Skeletal muscle satellite cell (primary cell): Measurements from ENCODE around the gene LY6G6F.
"Not testable (repeated sequence)": the region's sequence is repeated elsewhere in the genome, so short reads cannot be mapped to it uniquely, and the experiment has no call there.

Experiments
- H3K27me3 ChIP-seq: 2 replicates; pipeline ENCODE4 v1.7.0; 2013; ENCODE audit warnings: low read length; ENCODE audit not compliant: control insufficient read depth, insufficient read depth
- H3K36me3 ChIP-seq: 2 replicates; pipeline ENCODE4 v1.7.0; 2013; ENCODE audit warnings: mild to moderate bottlenecking, control low read depth, low read length; ENCODE audit not compliant: insufficient read depth
- H3K4me1 ChIP-seq: 2 replicates; pipeline ENCODE4 v1.7.0; 2013; ENCODE audit warnings: low read length; ENCODE audit not compliant: control insufficient read depth, insufficient read depth
- H3K4me2 ChIP-seq: 2 replicates; pipeline ENCODE4 v1.7.0; 2013; ENCODE audit warnings: mild to moderate bottlenecking, low read length
- H3K4me3 ChIP-seq: 2 replicates; pipeline ENCODE4 v1.7.0; 2013; ENCODE audit warnings: low read length
- H3K9ac ChIP-seq: 2 replicates; pipeline ENCODE4 v1.7.0; 2013; ENCODE audit warnings: mild to moderate bottlenecking, low read depth, low read length, moderate library complexity
- H3K9me3 ChIP-seq: replicated peaks from 2 replicates; pipeline ENCODE4 v1.7.0; 2013; ENCODE audit warnings: mild to moderate bottlenecking, control low read depth, low read length

LY6G6F gene

GRCh38 chr6:31692886-31693285 lies 13.8 kb upstream of the LY6G6F start:
- Histone ChIP-seq H3K9ac (no peak overlapping the region), H3K4me1 (peaks cover 2% of the 10 kb centered on the region), H3K4me2 (no peak overlapping the region), H3K27me3 (no peaks in the 10 kb centered on the region), H3K4me3 (no peak overlapping the region), H3K9me3 (no peaks in the 10 kb centered on the region), H3K36me3 (peaks cover 63% of the 10 kb centered on the region)

- Histone ChIP-seq H3K36me3 (peaks cover 56% of the 10 kb centered on the region), H3K27me3 (no peaks in the 10 kb centered on the region)
Measured at GRCh38 chr6:31693535-31693934, 13.1 kb upstream of the LY6G6F start.

GRCh38 chr6:31697555-31697954 lies 9.1 kb upstream of the LY6G6F start:
- Histone ChIP-seq H3K27me3 (no peaks in the 10 kb centered on the region), H3K36me3 (peaks cover 28% of the 10 kb centered on the region), H3K9ac (no peak overlapping the region), H3K4me3 (no peak overlapping the region), H3K9me3 (no peaks in the 10 kb centered on the region), H3K4me1 (peaks cover 16% of the 10 kb centered on the region), H3K4me2 (no peak overlapping the region)

More at GRCh38 chr6:31693535-31693934, 13.1 kb upstream of the LY6G6F start:
- no peaks in the 10 kb centered on the region for H3K9me3 ChIP-seq
- H3K4me2 ChIP-seq, result no peak overlapping the region
- H3K9ac ChIP-seq, result no peak overlapping the region
- H3K4me3 ChIP-seq, result no peak overlapping the region
- H3K4me1 ChIP-seq, result peaks cover 2% of the 10 kb centered on the region

- Histone ChIP-seq H3K4me3 (no peak overlapping the region), H3K9ac (peak overlapping the region; percentile 13), H3K4me2 (peak overlapping the region; percentile 80), H3K9me3 (no peaks in the 10 kb centered on the region), H3K27me3 (no peaks in the 10 kb centered on the region), H3K36me3 (peaks cover 10% of the 10 kb centered on the region), H3K4me1 (peaks cover 24% of the 10 kb centered on the region)
Measured at GRCh38 chr6:31700740-31701401, 5.8 kb upstream of the LY6G6F start.

GRCh38 chr6:31701666-31702404 lies 4.8 kb upstream of the LY6G6F start:
- H3K4me2 ChIP-seq, result peak overlapping the region; percentile 80
- H3K27me3 ChIP-seq, result no peaks in the 10 kb centered on the region
- H3K4me3 ChIP-seq, result peak overlapping the region; percentile 91
- peaks cover 6% of the 10 kb centered on the region for H3K36me3 ChIP-seq
- H3K4me1 ChIP-seq, result peaks cover 24% of the 10 kb centered on the region
- peak overlapping the region; percentile 95 for H3K9ac ChIP-seq
- no peaks in the 10 kb centered on the region for H3K9me3 ChIP-seq

- Histone ChIP-seq H3K27me3 (no peaks in the 10 kb centered on the region), H3K9me3 (no peaks in the 10 kb centered on the region), H3K4me1 (peaks cover 24% of the 10 kb centered on the region), H3K4me3 (peak overlapping the region; percentile 91), H3K36me3 (peaks cover 4% of the 10 kb centered on the region), H3K4me2 (peak overlapping the region; percentile 80), H3K9ac (peak overlapping the region; percentile 95)
Measured at GRCh38 chr6:31702405-31702818, 4.3 kb upstream of the LY6G6F start.

GRCh38 chr6:31702819-31703716 lies 3.6 kb upstream of the LY6G6F start, which contains the start of gene ABHD16A:
Gene ABHD16A (minus strand): TSS chr6:31703324. CDS start chr6:31703281, 43 bp downstream.
- Histone ChIP-seq H3K4me2 (peak within 1 kb of the TSS; percentile 80), H3K36me3 (peaks cover 4% of the 10 kb centered on the region), H3K27me3 (no peaks in the 10 kb centered on the region), H3K9me3 (no peaks in the 10 kb centered on the region), H3K9ac (peak within 1 kb of the TSS; percentile 95), H3K4me3 (peak within 1 kb of the TSS; percentile 91), H3K4me1 (peaks cover 21% of the 10 kb centered on the region)

- H3K4me1 ChIP-seq, result peaks cover 21% of the 10 kb centered on the region
- no peak overlapping the region for H3K4me3 ChIP-seq
- H3K9ac ChIP-seq, result no peak overlapping the region
- no peak overlapping the region for H3K4me2 ChIP-seq
- no peaks in the 10 kb centered on the region for H3K9me3 ChIP-seq
- no peaks in the 10 kb centered on the region for H3K36me3 ChIP-seq
- H3K27me3 ChIP-seq, result no peaks in the 10 kb centered on the region
Measured at GRCh38 chr6:31705931-31706330, 735 bp upstream of the LY6G6F start.

GRCh38 chr6:31707701-31708100 lies 1.0 kb downstream of the LY6G6F start:
- Histone ChIP-seq H3K27me3 (no peaks in the 10 kb centered on the region), H3K36me3 (no peaks in the 10 kb centered on the region), H3K4me2 (no peak overlapping the region), H3K9ac (no peak overlapping the region), H3K9me3 (no peaks in the 10 kb centered on the region), H3K4me1 (peaks cover 8% of the 10 kb centered on the region), H3K4me3 (no peak overlapping the region)

- H3K9me3 ChIP-seq, result no peaks in the 10 kb centered on the region
- H3K4me2 ChIP-seq, result no peak overlapping the region
- peaks cover 8% of the 10 kb centered on the region for H3K4me1 ChIP-seq
- H3K9ac ChIP-seq, result no peak overlapping the region
- no peaks in the 10 kb centered on the region for H3K36me3 ChIP-seq
- H3K4me3 ChIP-seq, result no peak overlapping the region
- peaks cover 2% of the 10 kb centered on the region for H3K27me3 ChIP-seq
Measured at GRCh38 chr6:31708224-31708623, 1.6 kb downstream of the LY6G6F start.

- H3K27me3 ChIP-seq, H3K9me3 ChIP-seq, H3K4me2 ChIP-seq, H3K4me1 ChIP-seq, H3K36me3 ChIP-seq, H3K4me3 ChIP-seq, H3K9ac ChIP-seq: not testable (repeated sequence)
Measured at GRCh38 chr6:31709157-31709556, 2.5 kb downstream of the LY6G6F start.
